ENCODE results near the gene FAM13A. TPM values are rescaled to one million over a fixed set of nuclear protein-coding genes. Genes with fewer than 3 reads are reported as not detected.

The FAM13A gene
- total and polyA plus RNA-seq, 11 donors = 3.7 to 30.4 (median 11.5) TPM

GRCh38 chr4:88696630-88697029 lies 360.4 kb downstream of the FAM13A start:
- Histone ChIP-seq H3K36me3 (peaks cover 0 to 45% (median 17%) of the 10 kb centered on the region in 9 donors), H3K4me1 (peaks cover 0 to 15% (median 6%) of the 10 kb centered on the region in 12 donors), H3K9me3 (no peaks in the 10 kb centered on the region), H3K27me3 (no peaks in the 10 kb centered on the region), H3K4me3 (peak overlapping the region in 9 of 12 donors; percentile 60 to 86 (median 72)), H3K27ac (peak overlapping the region in 4 of 12 donors; percentile 74 to 83 (median 82))
- ATAC-seq = no peak
- TF ChIP-seq POLR2A (IDR thresholded peaks at IDR 0.05) (no peak), CTCF (IDR thresholded peaks at IDR 0.05) (no peak)
- 67 to 72% (median 70%) methylated on average over 7 of the region's 7 CpGs for WGBS, 4 donors
- DNase-seq = no peak
- intact Hi-C loops (cut with DNase I) = no loop called here

GRCh38 chr4:88693792-88694191 lies 363.2 kb downstream of the FAM13A start:
- peak in 3 of 4 donors; percentile 2 to 29 (median 18) for ATAC-seq
- Histone ChIP-seq H3K36me3 (peaks cover 0 to 64% (median 40%) of the 10 kb centered on the region in 9 donors), H3K27me3 (no peaks in the 10 kb centered on the region)

DNA sequence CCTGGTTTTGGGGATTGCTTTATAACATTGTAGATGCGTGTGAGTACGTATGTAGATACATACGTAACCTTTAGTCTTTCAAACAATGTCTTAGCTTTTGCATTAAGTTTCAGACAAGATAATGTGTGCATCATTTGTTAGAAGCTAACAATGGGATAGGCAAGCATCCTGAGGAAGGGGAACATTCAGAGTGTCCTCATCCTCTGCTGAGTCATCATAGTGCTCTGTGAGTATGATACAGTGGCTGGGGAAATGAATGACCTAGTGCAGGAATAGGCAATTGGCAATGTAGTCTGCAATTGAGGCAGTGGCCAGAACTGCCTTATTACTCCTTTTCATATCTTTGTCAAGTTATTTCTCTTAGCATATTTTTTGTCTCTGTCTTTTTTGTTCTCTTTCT lies 366.6 kb downstream of the FAM13A start:
- peaks cover 0 to 79% (median 56%) of the 10 kb centered on the region in 9 donors for H3K36me3 ChIP-seq

More at GRCh38 chr4:88693792-88694191, 363.2 kb downstream of the FAM13A start:
- no peak for DNase-seq
- Histone ChIP-seq H3K9me3 (no peaks in the 10 kb centered on the region), H3K4me1 (peaks cover 0 to 15% (median 7%) of the 10 kb centered on the region in 12 donors), H3K4me3 (no peak overlapping the region), H3K27ac (peak overlapping the region in 1 of 12 donors; percentile 18)
- intact Hi-C loops (cut with DNase I) = no loop called here
- WGBS, 4 donors = 51 to 63% (median 57%) methylated on average over 3 of the region's 3 CpGs
- TF ChIP-seq CTCF (IDR thresholded peaks at IDR 0.05) (no peak), POLR2A (IDR thresholded peaks at IDR 0.05) (no peak)

GRCh38 chr4:88681209-88681608 lies 375.8 kb downstream of the FAM13A start:
- intact Hi-C loops (cut with DNase I) = no loop called here
- WGBS, 4 donors = 95 to 97% (median 97%) methylated on average over 5 of the region's 5 CpGs
- DNase-seq (no peak), ATAC-seq (no peak)
- Histone ChIP-seq H3K27ac (no peak overlapping the region), H3K36me3 (peaks cover 3 to 93% (median 73%) of the 10 kb centered on the region in 9 donors), H3K9me3 (peaks cover 0 to 9% (median 0%) of the 10 kb centered on the region in 12 donors), H3K27me3 (no peaks in the 10 kb centered on the region), H3K4me1 (no peaks in the 10 kb centered on the region), H3K4me3 (no peak overlapping the region)
- TF ChIP-seq POLR2A (IDR thresholded peaks at IDR 0.05) (no peak), CTCF (IDR thresholded peaks at IDR 0.05) (no peak)

More for the DNA sequence above, 366.6 kb downstream of the FAM13A start:
- DNase-seq (no peak), ATAC-seq (peak in 3 of 4 donors; percentile 68 to 92 (median 82))
- intact Hi-C loops (cut with DNase I) = no loop called here
- no peak overlapping the region for H3K27ac ChIP-seq
- 73 to 95% (median 94%) methylated on average over 3 of the region's 3 CpGs for WGBS, 4 donors
- peaks cover 0 to 12% (median 5%) of the 10 kb centered on the region in 12 donors for H3K4me1 ChIP-seq
- H3K9me3 ChIP-seq = no peaks in the 10 kb centered on the region
- H3K4me3 ChIP-seq = no peak overlapping the region
- TF ChIP-seq POLR2A (IDR thresholded peaks at IDR 0.05) (no peak), CTCF (IDR thresholded peaks at IDR 0.05) (no peak)
- no peaks in the 10 kb centered on the region for H3K27me3 ChIP-seq

Other genes starting within 250 kb of the FAM13A start
- 1 to 10 TPM; 1.6 to 3.9 (median 2.3) TPM for gene TIGD2, start 54.3 kb upstream of the FAM13A start, total RNA-seq
- 1 to 10 TPM; 1.1 to 1.7 TPM for gene TIGD2, start 54.3 kb upstream of the FAM13A start, polyA plus RNA-seq

Data from heart left ventricle (tissue), 16 donors.